H9 (cell line): Measurements from ENCODE around the gene TRPM4. TPM values are rescaled to one million over a fixed set of nuclear protein-coding genes. Genes with fewer than 3 reads are reported as not detected.

Source experiments
- DNase-seq: peaks from one replicate; pipeline ENCODE4 v3.0.0-alpha.2; 2017
- H2AFZ ChIP-seq: one replicate; pipeline ENCODE4 v1.6.1; 2013; ENCODE audit warnings: mild to moderate bottlenecking, low read length, control low read depth, moderate library complexity
- H2AK5ac ChIP-seq: 2 replicates; pipeline ENCODE4 v1.6.1; 2013; ENCODE audit warnings: low read length, control low read depth, mixed read lengths; ENCODE audit not compliant: insufficient read length
- H2BK120ac ChIP-seq: one replicate; pipeline ENCODE4 v1.6.1; 2013; ENCODE audit warnings: low read depth, mild to moderate bottlenecking, low read length, control low read depth, inconsistent platforms; ENCODE audit not compliant: poor library complexity, severe bottlenecking
- H2BK12ac ChIP-seq: 2 replicates; pipeline ENCODE4 v1.6.1; 2013; ENCODE audit warnings: low read length, control low read depth, mixed read lengths, low read depth; ENCODE audit not compliant: insufficient read length
- H2BK15ac ChIP-seq: 2 replicates; pipeline ENCODE4 v1.6.1; 2013; ENCODE audit warnings: low read depth, low read length, control low read depth
- H2BK20ac ChIP-seq: one replicate; pipeline ENCODE4 v1.6.1; 2013; ENCODE audit warnings: low read depth, mild to moderate bottlenecking, low read length, control low read depth, inconsistent platforms; ENCODE audit not compliant: poor library complexity, severe bottlenecking
- H2BK5ac ChIP-seq: 2 replicates; pipeline ENCODE4 v1.6.1; 2013; ENCODE audit warnings: low read length, control low read depth, mixed read lengths; ENCODE audit not compliant: insufficient read length
- H3K14ac ChIP-seq: 2 replicates; pipeline ENCODE4 v1.6.1; 2013; ENCODE audit warnings: low read length, control low read depth; ENCODE audit not compliant: insufficient read depth
- H3K18ac ChIP-seq: 2 replicates; pipeline ENCODE4 v1.6.1; 2013; ENCODE audit warnings: low read depth, mild to moderate bottlenecking, mixed read lengths, low read length, control low read depth; ENCODE audit not compliant: insufficient read length
- H3K23ac ChIP-seq: 2 replicates; pipeline ENCODE4 v1.6.1; 2013; ENCODE audit warnings: low read length, control low read depth, mixed read lengths, low read depth; ENCODE audit not compliant: insufficient read length
- H3K23me2 ChIP-seq: 2 replicates; pipeline ENCODE4 v1.6.1; 2013; ENCODE audit warnings: low read depth, mild to moderate bottlenecking, mixed read lengths, low read length, control low read depth; ENCODE audit not compliant: insufficient read length, poor library complexity, severe bottlenecking
- H3K27ac ChIP-seq: 2 replicates; pipeline ENCODE4 v1.5.1; 2013; ENCODE audit warnings: low read length, control low read depth, mixed read lengths, low read depth; ENCODE audit not compliant: insufficient read length
- H3K27me3 ChIP-seq: 2 replicates; pipeline ENCODE4 v1.6.1; 2013; ENCODE audit warnings: low read length, control low read depth, inconsistent platforms; ENCODE audit not compliant: insufficient read depth
- H3K4ac ChIP-seq: 2 replicates; pipeline ENCODE4 v1.6.1; 2013; ENCODE audit warnings: low read depth, mild to moderate bottlenecking, control low read depth, inconsistent platforms, low read length, moderate library complexity
- H3K4me1 ChIP-seq: 2 replicates; pipeline ENCODE4 v1.6.1; 2013; ENCODE audit warnings: low read length, control low read depth, inconsistent platforms; ENCODE audit not compliant: insufficient read depth
- H3K4me2 ChIP-seq: 2 replicates; pipeline ENCODE4 v1.6.1; 2013; ENCODE audit warnings: low read length, control low read depth, mixed read lengths; ENCODE audit not compliant: insufficient read length, insufficient read depth
- H3K56ac ChIP-seq: 2 replicates; pipeline ENCODE4 v1.6.1; 2013; ENCODE audit warnings: low read depth, mild to moderate bottlenecking, mixed read lengths, low read length, control low read depth; ENCODE audit not compliant: insufficient read length
- H3K79me1 ChIP-seq: 2 replicates; pipeline ENCODE4 v1.6.1; 2013; ENCODE audit warnings: low read depth, mild to moderate bottlenecking, moderate library complexity, low read length, control low read depth, inconsistent platforms; ENCODE audit not compliant: insufficient read depth, poor library complexity, severe bottlenecking
- H3K79me2 ChIP-seq: 2 replicates; pipeline ENCODE4 v1.6.1; 2013; ENCODE audit warnings: low read length, control low read depth, inconsistent platforms; ENCODE audit not compliant: insufficient read depth
- H3K9ac ChIP-seq: 2 replicates; pipeline ENCODE4 v1.6.1; 2013; ENCODE audit warnings: low read length, control low read depth, mixed read lengths; ENCODE audit not compliant: insufficient read length; ENCODE audit errors: extremely low read depth
- H3K9me3 ChIP-seq: one replicate; pipeline ENCODE4 v1.6.1; 2013; ENCODE audit warnings: low read depth, low read length, inconsistent platforms; ENCODE audit not compliant: control insufficient read depth
- H3T11ph ChIP-seq: one replicate; pipeline ENCODE4 v1.6.1; 2013; ENCODE audit warnings: mild to moderate bottlenecking, low read length, control low read depth, inconsistent platforms
- H4K20me1 ChIP-seq: one replicate; pipeline ENCODE4 v1.6.1; 2013; ENCODE audit not compliant: control insufficient read depth, insufficient read length, insufficient read depth
- H4K5ac ChIP-seq: 2 replicates; pipeline ENCODE4 v1.6.1; 2013; ENCODE audit warnings: low read depth, mild to moderate bottlenecking, mixed read lengths, low read length, control low read depth; ENCODE audit not compliant: insufficient read length
- H4K8ac ChIP-seq: replicated peaks from 2 replicates; pipeline ENCODE4 v1.6.1; 2013; ENCODE audit warnings: low read length, control low read depth, mixed read lengths, low read depth; ENCODE audit not compliant: insufficient read length
- H4K91ac ChIP-seq: 2 replicates; pipeline ENCODE4 v1.6.1; 2013; ENCODE audit warnings: low read depth, mild to moderate bottlenecking, moderate library complexity, mixed read lengths, low read length, control low read depth; ENCODE audit not compliant: insufficient read length
- H3K27ac Mint-ChIP-seq, 3 experiments: 2 replicates in 2 of 3; 3 replicates in 1 of 3; pipeline ENCODE4 v1.8.0; 2020 to 2021; ENCODE audit warnings: mixed read lengths in 3 of 3, mild to moderate bottlenecking in 1 of 3, moderate library complexity in 1 of 3
- H3K27me3 Mint-ChIP-seq: 2 replicates; pipeline ENCODE4 v1.8.0; 2021; ENCODE audit warnings: low read depth, mild to moderate bottlenecking, moderate library complexity, mixed read lengths
- H3K36me3 Mint-ChIP-seq, 3 experiments: 2 replicates in 2 of 3; 3 replicates in 1 of 3; pipeline ENCODE4 v1.8.0; 2020 to 2021; ENCODE audit warnings: low read depth in 3 of 3, mixed read lengths in 3 of 3; ENCODE audit not compliant: insufficient read depth in 1 of 3
- H3K4me1 Mint-ChIP-seq, 2 experiments: 2 replicates each; pipeline ENCODE4 v1.8.0; 2020; ENCODE audit warnings: mixed read lengths in 2 of 2
- H3K4me3 Mint-ChIP-seq, 2 experiments: 2 replicates in 1 of 2; 3 replicates in 1 of 2; pipeline ENCODE4 v1.8.0; 2020 to 2021; ENCODE audit warnings: mild to moderate bottlenecking in 2 of 2, mixed read lengths in 2 of 2, moderate library complexity in 1 of 2
- H3K9me3 Mint-ChIP-seq, 2 experiments: 2 replicates in 1 of 2; 3 replicates in 1 of 2; pipeline ENCODE4 v1.8.0; 2020; ENCODE audit warnings: mild to moderate bottlenecking in 2 of 2, mixed read lengths in 2 of 2, moderate library complexity in 1 of 2
- CTCF ChIP-seq: fragments of 200-600 bp; sonication (generic); conservative IDR thresholded peaks from 3 replicates; pipeline ENCODE4 v1.8.0; 2021; ENCODE audit warnings: antibody characterized with exemption, mild to moderate bottlenecking
- WGBS: extraction: QIAGEN DNeasy Blood & Tissue Kit; methylation state at CpG from one replicate; pipeline ENCODE4 v1.1.7; 2013; ENCODE audit warnings: missing lambda C conversion rate, low lambda C conversion rate, mixed read lengths; ENCODE audit not compliant: insufficient read length; ENCODE audit errors: extremely low coverage; 5-methylcytosine and 5-hydroxymethylcytosine counted together
- total RNA-seq: library from RNA; stranded (reverse); gene quantifications from 2 replicates; pipeline ENCODE4 v1.2.1, GENCODE V29; 2021

Gene TRPM4
- total RNA-seq, 1 experiment from 2014 or later, result 6.9 TPM

DNA sequence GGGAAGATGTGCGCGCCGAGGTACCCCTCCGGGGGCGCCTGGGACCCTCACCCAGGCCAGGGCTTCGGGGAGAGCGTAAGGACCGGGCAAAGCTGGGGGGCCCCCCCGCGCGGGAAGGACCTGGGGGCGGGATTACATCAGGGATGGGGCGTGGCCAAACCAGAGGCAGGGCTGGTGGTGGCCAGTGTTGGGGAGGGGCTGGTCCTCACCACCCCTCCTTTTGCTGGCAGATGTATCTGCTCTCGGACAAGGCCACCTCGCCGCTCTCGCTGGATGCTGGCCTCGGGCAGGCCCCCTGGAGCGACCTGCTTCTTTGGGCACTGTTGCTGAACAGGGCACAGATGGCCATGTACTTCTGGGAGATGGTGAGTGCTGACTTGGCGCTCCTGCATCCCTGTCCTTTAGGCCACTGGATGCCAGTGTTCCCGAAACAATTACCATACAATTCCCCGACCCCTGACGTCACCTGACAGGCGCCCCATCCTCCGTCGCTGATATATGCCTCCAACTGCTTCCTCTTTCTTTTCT lies 25.3 kb downstream of the TRPM4 start:
- no peak overlapping the region for H3K18ac ChIP-seq
- no peak overlapping the region for H3K14ac ChIP-seq
- no peak overlapping the region for H3K27ac ChIP-seq
- H3K23ac ChIP-seq, result no peak overlapping the region
- H2BK15ac ChIP-seq, result no peak overlapping the region
- H3K4ac ChIP-seq, result no peak overlapping the region
- no peak overlapping the region for H2AFZ ChIP-seq
- Mint-ChIP-seq H3K36me3 (peaks cover 6 to 23% (median 9%) of the 10 kb centered on the region in 3 experiments; a peak in 6 of 7 replicates), H3K27me3 (peaks cover 2% of the 10 kb centered on the region; the same call in 1 of the 2 replicates), H3K4me3 (no peak overlapping the region; a peak in 1 of 5 replicates), H3K9me3 (peaks cover 3 to 6% of the 10 kb centered on the region in 2 experiments; a peak in 4 of 5 replicates), H3K27ac (no peak overlapping the region), H3K4me1 (peaks cover 0 to 4% of the 10 kb centered on the region in 2 experiments; a peak in 2 of 4 replicates)
- no peak overlapping the region for H2AK5ac ChIP-seq
- H3K79me2 ChIP-seq, result no peaks in the 10 kb centered on the region
- no peak overlapping the region for H3K9ac ChIP-seq
- peak; percentile 38 for DNase-seq
- H3K79me1 ChIP-seq, result no peaks in the 10 kb centered on the region
- H4K5ac ChIP-seq, result no peak overlapping the region
- H3T11ph ChIP-seq, result no peak overlapping the region
- no peaks in the 10 kb centered on the region for H3K9me3 ChIP-seq
- no peak overlapping the region for H3K4me2 ChIP-seq
- no peak overlapping the region for H2BK120ac ChIP-seq
- H4K91ac ChIP-seq, result no peak overlapping the region
- H2BK20ac ChIP-seq, result no peak overlapping the region
- H3K56ac ChIP-seq, result no peak overlapping the region
- no peaks in the 10 kb centered on the region for H3K4me1 ChIP-seq
- WGBS, result no CpG with 5 or more reads among the region's 26 CpGs
- no peaks in the 10 kb centered on the region for H3K27me3 ChIP-seq
- H2BK12ac ChIP-seq, result no peak overlapping the region
- no peak overlapping the region for H4K8ac ChIP-seq
- no peak for TF ChIP-seq CTCF
- no peak overlapping the region for H2BK5ac ChIP-seq
- H4K20me1 ChIP-seq, result no peaks in the 10 kb centered on the region
- no peaks in the 10 kb centered on the region for H3K23me2 ChIP-seq
